ENCODE measurements around the gene THADA.
A peak's percentile ranks its signal among the peaks of the same experiment; 100 is the strongest.
"Not testable (repeated sequence)": the region's sequence is repeated elsewhere in the genome, so short reads cannot be mapped to it uniquely, and the experiment has no call there.

Gene THADA

DNA sequence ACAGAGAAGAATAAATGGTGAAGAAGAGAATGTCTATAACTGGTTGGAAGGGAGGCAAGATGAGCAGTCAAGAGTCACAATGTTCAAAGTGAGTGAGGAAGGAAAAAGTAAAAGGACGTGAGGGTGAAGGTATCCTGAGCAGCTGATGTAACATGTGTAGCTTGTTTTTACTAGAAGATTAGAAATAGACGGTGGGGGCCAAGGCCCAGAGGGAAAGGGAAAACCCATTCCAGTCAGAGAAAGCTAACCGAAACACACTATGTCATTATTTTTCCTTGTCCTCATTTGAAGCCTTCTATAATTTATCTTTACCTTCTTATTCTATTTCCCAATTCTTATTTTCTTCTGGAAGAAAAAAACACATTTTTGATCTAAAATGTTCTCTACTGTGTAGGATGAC is 176.6 kb downstream of the THADA start:
- no peak for DNase-seq

DNA sequence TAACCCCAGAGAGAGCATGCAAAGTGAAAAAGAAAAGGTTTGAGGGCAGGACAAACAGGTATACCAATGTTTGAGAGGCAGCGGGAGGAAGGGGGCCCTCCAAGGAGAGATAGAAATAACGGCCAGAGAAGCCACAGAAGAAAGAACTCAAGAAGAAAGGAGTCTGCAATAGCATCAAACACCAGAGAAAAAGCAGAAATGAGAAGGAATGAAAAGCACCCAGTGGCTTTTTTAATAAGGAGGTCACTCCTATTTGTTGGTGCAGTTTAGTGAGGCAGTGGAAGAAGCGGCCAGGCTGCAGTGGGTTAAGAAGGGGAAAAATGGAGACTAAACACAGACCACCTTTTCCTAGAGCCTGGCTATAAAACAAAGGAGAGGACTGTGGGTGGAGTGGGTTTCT is 177.2 kb downstream of the THADA start:
- DNase-seq, result no peak

DNA sequence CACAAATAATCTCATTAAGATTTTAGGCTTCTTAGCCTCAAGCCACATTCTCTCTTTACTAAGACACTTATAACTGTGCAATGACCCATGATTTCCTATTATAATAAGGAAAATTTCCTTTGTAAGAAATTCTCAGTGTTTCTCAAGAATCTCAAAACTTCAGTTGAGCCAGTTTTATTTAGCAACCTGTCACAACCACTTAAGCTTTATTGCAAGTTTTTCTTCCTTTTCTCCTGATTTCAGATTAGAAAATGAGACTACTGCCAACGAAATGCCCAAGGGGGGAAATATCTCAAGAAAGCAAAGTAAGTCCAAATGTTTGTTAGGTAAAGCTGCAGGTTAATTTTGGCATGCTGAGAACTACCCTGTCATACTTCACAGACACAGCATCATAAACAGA is 178.5 kb downstream of the THADA start:
- no peak for DNase-seq

DNA sequence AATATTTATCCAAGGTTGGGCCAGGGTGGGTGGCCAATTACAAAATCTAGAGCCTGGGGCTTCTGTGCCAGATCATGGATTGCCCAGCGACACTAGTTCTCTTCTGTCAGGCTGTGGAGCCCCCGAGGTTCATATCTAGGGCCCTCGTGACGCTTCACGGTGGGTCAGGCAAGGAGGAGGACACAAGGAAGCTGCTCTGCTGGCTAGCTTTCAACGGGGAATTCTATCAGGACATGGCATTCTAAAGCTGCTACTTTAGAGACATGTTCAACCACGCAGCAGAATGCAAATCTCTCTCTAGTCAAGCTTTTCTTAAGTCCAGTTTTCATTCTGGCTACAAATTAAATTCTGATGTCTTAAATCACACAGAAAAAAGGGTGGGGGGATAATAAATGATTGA is 180.2 kb downstream of the THADA start:
- no peak for DNase-seq

DNA sequence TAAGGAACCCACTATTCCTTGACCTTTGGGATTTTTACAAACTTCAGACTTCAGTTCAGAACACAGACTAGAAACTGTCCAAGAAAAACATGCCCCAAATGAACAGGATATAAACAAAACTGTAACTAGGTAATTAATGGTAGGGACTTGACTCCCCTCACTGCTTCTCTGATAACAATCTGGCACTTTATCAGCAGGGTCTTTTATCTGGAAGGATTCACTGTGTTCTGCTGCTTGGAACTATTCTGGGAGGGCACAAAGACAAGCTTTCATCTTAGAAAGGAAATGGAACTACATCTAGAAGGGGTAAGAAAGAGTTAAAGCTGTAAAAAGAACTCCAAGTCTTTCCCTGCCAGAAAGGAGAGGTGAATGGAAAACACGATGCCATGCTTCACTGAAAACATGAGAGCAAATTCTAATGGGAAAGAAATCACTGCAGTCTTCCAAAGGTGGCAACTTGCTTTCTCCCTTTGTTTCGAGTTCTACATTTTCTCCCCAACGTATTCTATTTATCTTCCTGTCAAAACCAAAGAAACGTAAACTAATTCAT is 181.2 kb downstream of the THADA start:
- no peak for DNase-seq

DNA sequence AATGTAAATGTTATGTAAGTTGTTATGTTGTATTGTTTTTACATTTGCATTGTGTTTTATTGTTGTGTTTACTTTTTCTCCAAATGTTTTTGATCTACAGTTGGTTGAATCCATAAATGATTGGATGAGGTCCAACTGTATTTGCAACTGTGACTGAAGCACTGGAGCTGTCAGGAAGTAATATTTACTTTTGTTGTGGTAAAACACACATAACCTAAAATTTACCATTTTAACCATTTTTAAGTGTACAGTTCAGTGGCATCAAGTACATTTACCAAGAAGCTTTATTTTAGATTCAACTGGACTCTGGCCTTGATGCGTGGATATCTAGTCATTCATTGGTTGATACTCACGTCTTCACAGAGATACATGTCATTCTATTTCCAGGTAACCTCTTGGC is 181.8 kb downstream of the THADA start:
- DNase-seq, result no peak

DNA sequence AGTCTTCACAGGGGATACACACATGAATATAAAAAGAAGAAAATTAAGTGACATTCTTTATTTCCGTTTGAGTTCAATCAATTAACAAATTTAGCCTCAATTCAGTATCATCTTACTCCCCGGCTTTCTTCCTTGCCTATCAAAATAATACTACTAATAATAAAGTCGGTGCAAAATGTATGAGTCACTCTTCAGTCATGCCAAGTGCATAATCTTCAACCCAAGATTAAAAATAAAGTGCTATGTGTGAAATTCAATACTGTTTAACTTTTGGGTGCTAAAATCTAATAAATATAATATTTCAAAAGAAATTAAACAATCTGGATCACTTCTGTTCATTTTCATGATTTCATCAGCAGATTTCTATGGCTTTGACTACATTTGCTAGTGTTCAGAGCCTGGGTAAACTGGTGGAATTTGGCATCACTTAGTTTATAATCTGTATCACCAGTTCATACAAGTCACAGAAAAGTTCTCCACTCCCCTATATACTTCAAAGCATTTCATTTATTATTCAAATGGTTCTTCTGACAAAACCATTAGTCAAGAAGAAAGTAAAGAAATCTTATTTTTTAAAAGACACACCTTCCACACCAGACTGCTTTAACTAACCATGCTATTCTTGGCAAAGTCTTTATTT is 183.6 kb downstream of the THADA start:
- no peak for DNase-seq

DNA sequence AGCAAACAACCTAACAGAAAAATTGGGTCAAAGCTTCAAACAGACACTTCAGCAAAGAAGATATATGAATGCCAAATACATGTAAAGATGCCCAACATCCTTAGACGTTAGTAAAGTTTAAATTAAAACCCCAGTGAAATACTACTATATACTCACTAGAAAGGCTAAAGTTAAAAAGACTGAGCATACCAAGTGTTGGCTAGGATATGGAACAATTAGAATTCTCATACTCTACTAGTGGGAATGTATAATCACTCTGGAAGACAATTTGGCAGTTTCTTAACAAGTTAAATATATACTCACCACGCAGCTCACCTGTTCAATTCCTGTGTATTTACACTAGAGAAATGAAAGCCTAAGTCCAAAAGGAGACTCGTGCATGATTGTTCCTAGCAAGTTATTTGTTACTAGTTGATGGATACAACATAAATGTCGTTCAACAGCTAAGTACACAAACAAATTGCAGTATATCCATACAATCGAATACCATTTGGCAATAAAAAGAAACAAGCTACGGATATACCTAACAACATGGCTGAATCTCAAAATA is 185.7 kb downstream of the THADA start:
- no peak for DNase-seq

DNA sequence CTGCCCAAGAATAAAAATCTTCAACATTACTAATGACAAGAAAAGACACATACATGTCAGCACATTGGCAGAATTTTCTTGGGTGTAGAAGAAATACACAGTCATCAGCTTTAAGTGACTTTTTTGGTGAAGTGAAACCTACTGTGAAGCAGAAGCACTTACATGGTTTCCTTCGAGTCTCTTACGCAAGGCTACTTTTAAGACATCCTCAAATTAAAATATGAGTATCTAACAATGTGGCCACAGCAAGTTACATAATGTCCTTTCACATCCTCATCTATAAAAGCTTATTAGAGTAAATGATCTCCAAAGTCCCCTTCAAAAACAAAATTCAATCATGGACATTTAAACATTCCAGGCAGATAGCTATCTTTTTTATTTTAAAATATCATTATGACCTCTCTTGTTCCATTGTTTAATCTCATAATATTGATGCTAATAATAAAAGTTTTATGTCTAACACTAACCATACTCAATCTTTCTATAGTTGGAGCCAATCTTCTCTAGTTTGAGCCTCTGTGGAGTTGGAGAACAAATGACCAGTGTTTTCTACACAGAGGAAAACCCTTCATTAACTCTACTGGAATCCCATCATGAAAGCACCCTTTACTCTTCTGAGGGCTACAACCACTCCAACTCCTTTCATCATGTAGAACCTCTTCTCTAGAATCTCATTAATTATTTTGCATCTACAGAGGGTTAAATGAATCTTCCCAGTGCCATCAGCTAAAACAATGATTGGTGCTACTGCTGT is 187.3 kb downstream of the THADA start:
- no peak for DNase-seq

DNA sequence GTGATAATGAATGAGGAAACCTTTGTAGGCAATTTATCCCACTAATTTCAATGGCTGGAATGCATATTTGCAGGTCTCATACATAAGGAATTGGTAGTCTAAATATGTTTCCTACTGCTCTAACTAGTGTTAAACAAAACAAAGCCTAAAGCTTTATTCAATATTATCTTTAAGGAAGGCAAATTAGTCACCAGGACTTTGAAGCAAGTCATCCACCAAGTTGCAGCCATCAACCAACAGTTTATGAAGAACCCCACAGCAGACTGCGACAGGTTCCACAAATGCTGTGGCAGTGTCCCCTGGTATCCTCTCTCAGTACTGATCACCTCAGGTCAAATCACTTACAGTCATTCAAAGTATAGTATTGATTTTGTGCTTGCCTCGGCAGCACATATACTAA is 187.9 kb downstream of the THADA start:
- DNase-seq, result no peak

DNA sequence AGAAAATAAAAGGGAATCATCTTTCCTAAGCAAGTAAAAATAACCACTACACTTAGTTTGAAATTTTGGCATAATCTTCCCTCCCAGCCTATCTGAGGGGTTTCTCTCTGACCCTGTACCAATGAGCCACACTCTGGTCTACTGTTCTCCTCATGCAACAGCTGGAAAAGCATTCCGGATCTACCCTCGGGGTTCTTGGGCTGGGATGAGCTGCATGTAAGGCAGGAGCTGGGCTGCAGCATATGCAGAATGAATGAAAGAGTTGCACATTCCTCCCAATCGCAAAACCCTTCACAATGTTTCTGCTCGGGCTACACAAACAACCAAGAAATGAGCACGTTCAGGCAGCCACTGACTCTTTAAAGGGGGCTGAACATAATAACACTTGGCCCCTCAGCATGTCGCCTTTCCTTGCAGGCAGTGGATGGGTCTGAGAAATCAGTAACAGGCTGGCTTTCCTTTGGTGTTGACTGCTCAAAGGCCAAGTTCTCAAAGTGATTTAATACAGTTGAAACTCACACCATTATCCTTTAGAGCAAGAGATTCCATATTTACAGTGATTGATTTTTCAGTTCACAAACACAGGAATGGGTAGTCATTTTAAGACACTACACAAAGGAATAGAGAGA is 189.1 kb downstream of the THADA start:
- no peak for DNase-seq

DNA sequence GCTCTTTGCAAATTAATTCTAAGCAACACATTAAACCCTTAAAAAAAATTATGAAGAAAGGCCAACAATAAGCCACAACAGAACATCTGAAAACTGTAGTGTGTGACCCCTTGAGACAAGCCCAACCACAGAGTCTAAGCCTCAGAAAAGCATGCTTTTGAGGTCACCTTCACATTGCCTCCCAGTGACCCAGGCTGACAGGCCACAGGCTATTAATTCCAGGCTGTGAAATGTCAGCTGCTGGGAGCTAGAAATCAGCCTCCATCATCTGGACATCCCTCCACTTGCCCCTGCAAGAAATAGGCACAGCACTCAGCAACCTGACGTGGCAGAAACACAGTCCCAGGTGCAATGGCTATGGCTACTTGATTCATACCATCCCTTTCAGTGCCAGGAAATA is 190.0 kb downstream of the THADA start:
- no peak for DNase-seq

DNA sequence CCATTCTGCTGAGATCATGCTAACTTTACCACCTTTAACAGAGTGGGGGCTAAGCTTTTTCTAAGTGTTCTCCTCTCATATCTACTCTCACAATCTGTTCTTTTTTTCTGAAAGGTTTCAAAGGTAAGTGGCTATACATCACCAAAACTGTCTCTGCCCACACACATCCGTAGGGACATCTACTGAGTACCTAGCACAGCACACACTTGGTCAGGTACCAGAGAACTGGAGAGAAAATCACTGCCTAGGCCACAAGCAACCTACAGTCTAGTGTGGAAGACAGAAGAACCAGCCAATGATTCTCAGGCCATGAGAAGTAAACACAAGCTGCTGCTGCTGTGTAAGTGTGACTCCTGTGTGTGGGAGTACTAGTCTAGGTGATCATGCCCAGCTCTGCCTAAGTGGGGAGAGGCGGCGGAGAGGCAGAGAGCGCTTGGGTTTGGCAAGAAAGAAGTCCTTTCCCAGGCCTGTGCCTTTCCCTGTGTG is 193.3 kb downstream of the THADA start:
- DNase-seq, result peak in 16 of 58 donors; percentile 5 to 59 (median 22)

DNA sequence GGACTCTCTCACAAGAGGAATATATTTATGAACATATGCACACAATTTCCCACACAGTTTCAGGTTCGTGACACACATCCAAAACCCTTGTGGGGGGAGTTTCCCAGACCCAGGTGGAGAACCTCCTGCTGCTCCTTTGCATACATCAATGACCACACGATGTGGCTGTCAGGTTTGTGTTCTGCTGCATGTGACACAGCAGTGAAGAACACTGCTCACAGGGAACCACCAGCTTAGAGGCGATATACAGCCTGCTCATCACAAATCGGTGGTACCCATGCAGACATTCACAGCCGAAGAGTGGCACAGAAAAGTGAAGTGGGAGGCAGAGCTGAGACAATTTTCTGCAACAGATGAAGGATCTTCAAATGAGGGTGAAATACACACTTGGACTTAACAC is 193.8 kb downstream of the THADA start:
- peak in 4 of 58 donors; percentile 9 to 36 (median 12) for DNase-seq

DNA sequence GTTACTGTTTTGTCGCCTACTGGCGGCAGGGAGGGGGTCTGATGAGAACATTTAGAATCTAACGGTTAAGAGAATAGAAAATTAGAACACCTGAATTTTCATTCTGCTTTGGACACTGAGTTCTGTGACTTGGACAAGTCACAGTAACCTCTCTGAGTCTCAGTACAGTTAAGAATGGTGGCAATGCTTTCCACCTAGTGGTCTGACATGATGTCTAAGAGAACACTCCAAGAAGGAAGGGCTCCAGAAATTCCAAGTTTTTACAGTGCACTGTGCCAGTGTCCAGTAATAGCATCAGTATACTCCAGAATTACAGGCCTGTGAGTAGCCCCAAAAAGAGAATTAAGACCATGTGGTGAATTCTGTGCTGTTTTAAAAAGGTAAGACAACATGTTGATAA is 195.3 kb downstream of the THADA start:
- DNase-seq, result no peak

DNA sequence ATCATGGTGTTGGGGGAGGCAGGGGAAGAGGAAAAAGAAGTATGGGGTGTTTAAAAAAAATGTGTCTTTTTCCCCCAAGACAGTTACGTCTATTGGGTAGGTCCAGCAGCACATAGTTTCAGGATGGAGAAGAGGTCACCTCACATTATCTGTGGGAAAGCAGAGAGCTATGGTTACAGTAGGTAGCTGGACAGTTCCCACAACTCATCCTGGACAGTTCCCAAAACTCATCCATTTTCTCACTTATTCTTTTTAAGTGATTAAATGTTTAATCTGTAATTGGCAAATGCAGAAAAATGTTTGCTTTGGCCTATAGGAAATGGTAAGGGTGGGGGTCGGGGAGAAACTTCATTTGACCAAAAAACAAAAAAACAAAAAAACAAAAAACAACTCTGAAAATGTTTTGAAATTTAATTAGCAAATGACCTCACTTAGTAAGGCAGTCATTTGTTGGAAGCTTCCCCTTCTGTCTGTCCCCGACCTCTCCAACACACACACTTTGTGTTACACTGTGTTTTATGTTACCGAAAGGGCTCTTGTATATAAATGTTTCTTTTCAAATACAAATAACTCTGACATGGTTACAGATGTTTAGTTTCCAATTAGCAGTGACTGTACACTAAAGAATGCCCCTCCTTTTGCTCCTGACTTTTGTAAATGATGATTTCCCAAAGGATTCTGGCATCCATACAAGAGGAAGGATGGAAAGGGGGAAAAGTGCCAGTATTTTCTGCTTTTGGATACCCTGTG is 196.1 kb downstream of the THADA start:
- DNase-seq, result no peak

DNA sequence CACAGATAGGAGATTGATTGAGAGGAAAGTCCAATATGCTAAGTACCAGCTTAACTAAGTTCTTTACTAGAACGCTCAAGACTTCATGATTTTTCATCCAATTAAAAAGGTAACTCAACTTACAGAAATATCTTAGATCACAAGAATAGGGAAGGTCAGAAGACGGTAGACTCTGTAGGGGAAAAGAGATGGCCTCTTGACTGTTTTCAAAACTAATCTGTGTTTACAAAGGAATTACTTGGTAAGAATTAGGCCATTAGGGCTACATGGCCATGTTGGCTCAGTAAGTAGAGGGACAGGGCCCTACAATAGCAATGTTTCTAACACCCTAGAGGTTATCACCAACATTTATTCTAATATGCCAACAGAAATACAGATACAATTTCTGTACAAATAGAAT is 196.7 kb downstream of the THADA start:
- no peak for DNase-seq

DNA sequence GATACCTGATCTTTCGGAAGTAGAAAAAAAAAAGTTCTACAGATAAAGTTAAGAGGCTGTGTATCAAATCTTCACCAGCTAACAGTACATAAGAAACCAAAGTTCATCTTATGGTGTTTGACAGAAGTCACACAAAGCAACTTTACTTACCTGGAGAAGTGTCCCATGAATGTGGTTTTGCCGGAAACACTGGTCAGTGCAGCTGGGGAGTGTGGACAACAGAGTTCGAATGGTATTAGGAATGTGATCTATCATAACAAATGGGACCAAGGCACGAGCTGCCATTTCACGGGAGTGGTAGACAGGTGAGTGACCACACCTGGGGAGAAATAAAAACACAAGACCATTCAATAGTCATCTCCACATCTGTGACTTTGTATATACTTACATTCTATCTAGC is 198.0 kb downstream of the THADA start:
- no peak for DNase-seq

DNA sequence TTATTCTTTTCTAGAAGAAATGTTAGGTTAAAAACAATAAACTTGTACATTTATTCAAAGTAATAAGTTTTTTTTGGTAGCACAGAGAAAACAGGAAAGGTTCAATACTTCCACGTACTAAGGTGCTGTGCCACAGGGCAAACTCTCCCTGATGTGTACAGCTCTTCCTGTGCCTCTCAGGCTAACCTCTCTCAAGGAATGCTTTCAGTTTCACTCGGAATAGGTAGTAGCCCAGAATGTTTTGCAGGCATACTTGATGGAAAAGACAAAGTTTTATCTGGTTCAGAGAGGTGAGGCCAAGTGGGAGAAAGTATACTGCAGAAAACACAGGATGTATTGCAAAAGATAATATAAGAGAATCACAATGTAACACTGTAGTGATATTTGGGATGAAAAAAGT is 198.4 kb downstream of the THADA start:
- DNase-seq, result no peak

DNA sequence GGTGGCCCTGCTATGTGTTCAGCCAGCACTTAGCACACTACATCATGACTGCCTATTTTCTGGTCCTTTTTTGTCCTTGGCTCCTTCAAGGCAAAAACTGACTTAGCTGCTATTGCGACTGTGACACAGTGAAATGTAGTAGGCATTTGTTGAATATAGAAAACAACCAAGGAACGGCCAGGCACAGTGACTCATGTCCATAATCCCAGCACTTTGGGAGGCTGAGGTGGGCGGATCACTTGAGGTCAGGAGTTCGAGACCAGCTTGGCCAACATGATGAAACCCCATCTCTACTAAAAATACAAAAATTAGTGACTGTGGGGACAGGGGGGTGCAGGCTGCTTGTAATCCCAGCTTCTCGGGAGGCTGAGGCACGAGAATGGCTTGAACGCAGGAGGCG is 199.5 kb downstream of the THADA start:
- DNase-seq, result not testable (repeated sequence)

DNA sequence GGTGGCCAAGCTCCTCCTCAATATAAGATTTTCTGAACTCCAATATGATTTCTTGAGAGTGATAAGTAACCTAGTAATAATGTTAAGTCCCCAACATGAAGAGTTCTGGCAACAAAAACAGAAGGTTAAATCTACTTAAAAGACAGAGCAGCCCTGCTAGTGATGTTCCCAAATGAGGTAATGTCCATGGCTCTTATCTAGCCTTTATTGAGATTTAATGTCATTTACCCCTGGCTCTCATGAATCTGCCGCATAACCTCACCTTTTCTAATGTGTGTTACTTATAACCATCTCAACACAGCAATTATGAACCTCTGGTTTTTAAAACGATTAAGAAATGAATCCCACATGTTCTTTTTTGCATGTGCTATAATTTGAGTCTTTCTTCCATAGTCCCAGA is 201.9 kb downstream of the THADA start:
- no peak for DNase-seq

All from anterior cingulate cortex (tissue), 58 donors.